Measurements from ENCODE around the gene SLC24A3. TPM values are rescaled to one million over a fixed set of nuclear protein-coding genes. Genes with fewer than 3 reads are reported as not detected.

Gene SLC24A3
- polyA plus RNA-seq, 1 donor (not counting 4 experiments of a cell fraction or from before 2014, with no cell fraction given), result 0.17 TPM

GRCh38 chr20:19382386-19383340 is 170.2 kb downstream of the SLC24A3 start:
- H3K4me3 ChIP-seq (ENCODE audit: control insufficient read depth in 2 of 3, extremely low read depth in 1 of 3, insufficient read depth in 2 of 3, low read depth in 1 of 3, low read length in 3 of 3), result no peak overlapping the region
- H3K9me1 ChIP-seq (ENCODE audit: control insufficient read depth, extremely low read depth, insufficient read depth, low read length), result no peaks in the 10 kb centered on the region
- H3K27me3 ChIP-seq (ENCODE audit: control insufficient read depth, extremely low read depth, insufficient read depth, low read length), result no peaks in the 10 kb centered on the region
- H4K20me1 ChIP-seq (ENCODE audit: control insufficient read depth, extremely low read depth, insufficient read depth, low read length), result no peaks in the 10 kb centered on the region
- H3K79me2 ChIP-seq (ENCODE audit: control insufficient read depth, insufficient read depth, low read length), result no peaks in the 10 kb centered on the region
- TF ChIP-seq, protein P1, sequence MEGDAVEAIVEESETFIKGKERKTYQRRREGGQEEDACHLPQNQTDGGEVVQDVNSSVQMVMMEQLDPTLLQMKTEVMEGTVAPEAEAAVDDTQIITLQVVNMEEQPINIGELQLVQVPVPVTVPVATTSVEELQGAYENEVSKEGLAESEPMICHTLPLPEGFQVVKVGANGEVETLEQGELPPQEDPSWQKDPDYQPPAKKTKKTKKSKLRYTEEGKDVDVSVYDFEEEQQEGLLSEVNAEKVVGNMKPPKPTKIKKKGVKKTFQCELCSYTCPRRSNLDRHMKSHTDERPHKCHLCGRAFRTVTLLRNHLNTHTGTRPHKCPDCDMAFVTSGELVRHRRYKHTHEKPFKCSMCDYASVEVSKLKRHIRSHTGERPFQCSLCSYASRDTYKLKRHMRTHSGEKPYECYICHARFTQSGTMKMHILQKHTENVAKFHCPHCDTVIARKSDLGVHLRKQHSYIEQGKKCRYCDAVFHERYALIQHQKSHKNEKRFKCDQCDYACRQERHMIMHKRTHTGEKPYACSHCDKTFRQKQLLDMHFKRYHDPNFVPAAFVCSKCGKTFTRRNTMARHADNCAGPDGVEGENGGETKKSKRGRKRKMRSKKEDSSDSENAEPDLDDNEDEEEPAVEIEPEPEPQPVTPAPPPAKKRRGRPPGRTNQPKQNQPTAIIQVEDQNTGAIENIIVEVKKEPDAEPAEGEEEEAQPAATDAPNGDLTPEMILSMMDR (optimal IDR thresholded peaks at IDR 0.05 in 1 of 3, IDR thresholded peaks at IDR 0.05 in 1 of 3, conservative IDR thresholded peaks at IDR 0.05 in 1 of 3; ENCODE audit: extremely low read depth in 1 of 3, insufficient read depth in 2 of 3, low read length in 3 of 3), result no peak
- no peak for TF ChIP-seq EZH2 (IDR thresholded peaks at IDR 0.05; ENCODE audit: low read length)
- no peak overlapping the region for H3K27ac ChIP-seq (ENCODE audit: control insufficient read depth, insufficient read depth, low read length)
- H3K4me2 ChIP-seq (ENCODE audit: control insufficient read depth, extremely low read depth, insufficient read depth, low read depth, low read length), result no peak overlapping the region
- dilution Hi-C loops (cut with MboI; ENCODE audit: extremely low pct_ligation_motif_present, low sequenced_read_pairs), result no loop called here
- H3K9ac ChIP-seq (ENCODE audit: control insufficient read depth, extremely low read depth, insufficient read depth, low read length), result no peak overlapping the region
- no peak overlapping the region for H2AFZ ChIP-seq (ENCODE audit: control insufficient read depth, low read length)
- FAIRE-seq (no peak), DNase-seq (ENCODE audit: low read depth, low spot score) (no peak)
- no peaks in the 10 kb centered on the region for H3K9me3 ChIP-seq (ENCODE audit: control insufficient read depth, low read depth, low read length)
- H3K4me1 ChIP-seq (ENCODE audit: control insufficient read depth, extremely low read depth, insufficient read depth, low read length), result no peaks in the 10 kb centered on the region
- no peaks in the 10 kb centered on the region for H3K36me3 ChIP-seq (ENCODE audit: control insufficient read depth in 2 of 2, extremely low read depth in 1 of 2, insufficient read depth in 2 of 2, low read length in 2 of 2)

DNA sequence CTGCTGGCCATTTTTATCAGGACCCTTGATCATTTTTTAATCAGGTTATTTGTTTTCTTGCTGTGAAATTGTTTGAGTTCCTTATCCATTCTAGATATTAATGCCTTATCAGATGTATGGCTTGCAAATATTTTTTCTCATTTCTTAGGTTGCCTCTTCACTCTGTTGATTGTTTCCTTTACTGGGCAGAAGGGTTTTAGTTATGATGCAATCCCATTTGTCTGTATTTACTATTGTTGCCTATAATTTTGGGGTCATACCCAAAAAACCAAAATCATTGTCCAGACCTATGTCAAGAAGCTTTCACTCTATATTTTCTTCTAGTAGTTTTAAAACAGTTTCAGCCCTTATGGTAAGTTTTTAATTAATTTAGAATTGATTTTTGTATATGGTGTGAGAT is 172.5 kb downstream of the SLC24A3 start:
- Histone ChIP-seq H4K20me1 (ENCODE audit: control insufficient read depth, extremely low read depth, insufficient read depth, low read length) (no peaks in the 10 kb centered on the region), H2AFZ (ENCODE audit: control insufficient read depth, low read length) (no peak overlapping the region), H3K27me3 (ENCODE audit: control insufficient read depth, extremely low read depth, insufficient read depth, low read length) (no peaks in the 10 kb centered on the region), H3K4me2 (ENCODE audit: control insufficient read depth, extremely low read depth, insufficient read depth, low read depth, low read length) (no peak overlapping the region), H3K79me2 (ENCODE audit: control insufficient read depth, insufficient read depth, low read length) (no peaks in the 10 kb centered on the region), H3K27ac (ENCODE audit: control insufficient read depth, insufficient read depth, low read length) (no peak overlapping the region), H3K9me3 (ENCODE audit: control insufficient read depth, low read depth, low read length) (no peaks in the 10 kb centered on the region), H3K4me1 (ENCODE audit: control insufficient read depth, extremely low read depth, insufficient read depth, low read length) (no peaks in the 10 kb centered on the region), H3K9me1 (ENCODE audit: control insufficient read depth, extremely low read depth, insufficient read depth, low read length) (no peaks in the 10 kb centered on the region), H3K9ac (ENCODE audit: control insufficient read depth, extremely low read depth, insufficient read depth, low read length) (no peak overlapping the region), H3K4me3 (ENCODE audit: control insufficient read depth in 2 of 3, extremely low read depth in 1 of 3, insufficient read depth in 2 of 3, low read depth in 1 of 3, low read length in 3 of 3) (no peak overlapping the region), H3K36me3 (ENCODE audit: control insufficient read depth in 2 of 2, extremely low read depth in 1 of 2, insufficient read depth in 2 of 2, low read length in 2 of 2) (no peaks in the 10 kb centered on the region)
- no peak for DNase-seq (ENCODE audit: low read depth, low spot score)
- dilution Hi-C loops (cut with MboI; ENCODE audit: extremely low pct_ligation_motif_present, low sequenced_read_pairs), result no loop called here
- FAIRE-seq, result no peak
- TF ChIP-seq, protein P1 (optimal IDR thresholded peaks at IDR 0.05 in 1 of 3, IDR thresholded peaks at IDR 0.05 in 1 of 3, conservative IDR thresholded peaks at IDR 0.05 in 1 of 3; ENCODE audit: extremely low read depth in 1 of 3, insufficient read depth in 2 of 3, low read length in 3 of 3), result no peak
- no peak for TF ChIP-seq EZH2 (IDR thresholded peaks at IDR 0.05; ENCODE audit: low read length)
